ENCODE measurements around the gene SUN5.
"Not testable (repeated sequence)": the region's sequence is repeated elsewhere in the genome, so short reads cannot be mapped to it uniquely, and the experiment has no call there.

SUN5 gene

GRCh38 chr20:32962053-32962452 is 42.2 kb downstream of the SUN5 start:
- no peak for DNase-seq

GRCh38 chr20:32960849-32961731 is 43.1 kb downstream of the SUN5 start:
- no peak for DNase-seq

- no peak for DNase-seq
These were observed 44.1 kb downstream of the SUN5 start for GRCh38 chr20:32960222-32960518.

GRCh38 chr20:32959351-32960221 is 44.6 kb downstream of the SUN5 start:
- no peak for DNase-seq

- DNase-seq: no peak
These were observed 45.7 kb downstream of the SUN5 start for GRCh38 chr20:32958574-32958973.

- DNase-seq: no peak
These were observed 46.8 kb downstream of the SUN5 start for GRCh38 chr20:32957459-32957858.

GRCh38 chr20:32950539-32950938 is 53.7 kb downstream of the SUN5 start:
- not testable (repeated sequence) for DNase-seq

- no peak for DNase-seq
These were observed 57.6 kb downstream of the SUN5 start for GRCh38 chr20:32946629-32947028.

GRCh38 chr20:32945710-32946221 is 58.5 kb downstream of the SUN5 start:
- DNase-seq: no peak

GRCh38 chr20:32943490-32944052 is 60.7 kb downstream of the SUN5 start:
- DNase-seq: no peak

GRCh38 chr20:32941155-32941885 is 62.9 kb downstream of the SUN5 start:
- DNase-seq: no peak

GRCh38 chr20:32934580-32934979 is 69.7 kb downstream of the SUN5 start:
- DNase-seq: no peak

Data from NCI-H1048 (cell line).